PC-9 (cell line): ENCODE results near the gene GABRP. TPM values are rescaled to one million over a fixed set of nuclear protein-coding genes. Genes with fewer than 3 reads are reported as not detected.
A peak's percentile ranks its signal among the peaks of the same experiment; 100 is the strongest.

Experiments used
- BruUV-seq: library from RNA; stranded (reverse); fragments of 400-500 nt; replicated peaks from 2 replicates; lab custom pipeline; 2021; lab: Mats Ljungman, UMichigan
- CTCF ChIA-PET: fragments of 300-600 bp; sonication (Branson Sonifier 250); formaldehyde crosslinking; loops from one replicate; lab custom pipeline; 2022; ENCODE audit warnings: antibody characterized with exemption; lab: Charles Lee
- POLR2A ChIA-PET: fragments of 300-600 bp; sonication (Branson Sonifier 250); formaldehyde crosslinking; loops from one replicate; lab custom pipeline; 2022; ENCODE audit warnings: antibody characterized with exemption; ENCODE audit not compliant: unreplicated experiment; lab: Charles Lee
- DNase-seq, 2 experiments: peaks; one replicate each; pipeline versions ENCODE4 v3.0.0 to v3.0.0-alpha.2; 2015 to 2022; ENCODE audit warnings: mixed read lengths in 1 of 2
- H2AFZ ChIP-seq: fragments of 200-600 bp; sonication (generic); 2 replicates; pipeline ENCODE4 v1.8.1; 2017; ENCODE audit warnings: antibody characterized with exemption
- H3F3A ChIP-seq: fragments of 200-600 bp; sonication (generic); 2 replicates; pipeline ENCODE4 v1.8.1; 2017; ENCODE audit warnings: antibody characterized with exemption, mild to moderate bottlenecking, low read depth; ENCODE audit not compliant: insufficient read depth
- H3K27ac ChIP-seq: fragments of 200-600 bp; sonication (generic); 2 replicates; pipeline ENCODE4 v1.6.1; 2016; ENCODE audit warnings: mixed run types
- H3K27me3 ChIP-seq: fragments of 200-600 bp; sonication (generic); 2 replicates; pipeline ENCODE4 v1.6.1; 2016; ENCODE audit warnings: low read depth, mixed run types; ENCODE audit not compliant: insufficient read depth
- H3K36me3 ChIP-seq: fragments of 200-600 bp; sonication (generic); 2 replicates; pipeline ENCODE4 v1.6.1; 2016; ENCODE audit warnings: low read depth, mixed run types
- H3K4me1 ChIP-seq: fragments of 200-600 bp; sonication (generic); replicated peaks from 2 replicates; pipeline ENCODE4 v1.6.1; 2016; ENCODE audit warnings: mixed run types; ENCODE audit not compliant: insufficient read depth
- H3K4me2 ChIP-seq: fragments of 200-600 bp; sonication (generic); 2 replicates; pipeline ENCODE4 v1.6.1; 2017; ENCODE audit warnings: mixed run types
- H3K4me3 ChIP-seq: fragments of 200-600 bp; sonication (generic); 2 replicates; pipeline ENCODE4 v1.6.1; 2016; ENCODE audit warnings: mixed run types
- H3K79me2 ChIP-seq: fragments of 200-600 bp; sonication (generic); 2 replicates; pipeline ENCODE4 v1.6.1; 2017; ENCODE audit warnings: low read depth, mixed run types
- H3K9me2 ChIP-seq: fragments of 200-600 bp; sonication (generic); 2 replicates; pipeline ENCODE4 v1.8.1; 2017; ENCODE audit warnings: mild to moderate bottlenecking; ENCODE audit not compliant: insufficient read depth
- H3K9me3 ChIP-seq: fragments of 200-600 bp; sonication (generic); 2 replicates; pipeline ENCODE4 v1.8.1; 2016; ENCODE audit warnings: low read depth; ENCODE audit not compliant: insufficient read depth
- H4K20me1 ChIP-seq: fragments of 200-600 bp; sonication (generic); 2 replicates; pipeline ENCODE4 v1.8.1; 2017; ENCODE audit not compliant: insufficient read depth
- EZH2 ChIP-seq: fragments of 200-600 bp; sonication (generic); IDR thresholded peaks from 2 replicates; pipeline ENCODE4 v1.8.0; 2017; ENCODE audit warnings: antibody characterized with exemption, low read depth
- intact Hi-C: fragments of 100-400 bp; cut with micrococcal nuclease; formaldehyde crosslinking; loops from one replicate; pipeline ENCODE4 v1.10.0; 2022; ENCODE audit not compliant: unreplicated experiment
- total RNA-seq: library from RNA; stranded (reverse); gene quantifications from 2 replicates; pipeline ENCODE4 v1.2.3, GENCODE V29; 2021
- TF ChIP-seq, protein P1 (sequence below): fragments of 200-600 bp; sonication (generic); conservative IDR thresholded peaks from 2 replicates; pipeline ENCODE4 v1.6.1; 2017; ENCODE audit warnings: mixed run types, antibody characterized with exemption, mild to moderate bottlenecking, moderate library complexity

The GABRP gene
- total RNA-seq, 1 experiment from 2014 or later, result 2.1 TPM

GRCh38 chr5:170863646-170864045 lies 80.1 kb downstream of the GABRP start:
- H3K79me2 ChIP-seq, result peaks cover 57% of the 10 kb centered on the region
- intact Hi-C loops, result no loop called here
- no peak overlapping the region for H2AFZ ChIP-seq
- no TSS peak for BruUV-seq
- H3K4me2 ChIP-seq, result peak overlapping the region; percentile 91
- H3K36me3 ChIP-seq, result no peaks in the 10 kb centered on the region
- H3K9me2 ChIP-seq, result no peaks in the 10 kb centered on the region
- H3K4me1 ChIP-seq, result peaks cover 14% of the 10 kb centered on the region
- H3K27me3 ChIP-seq, result no peaks in the 10 kb centered on the region
- peaks cover 4% of the 10 kb centered on the region; the same call in 1 of the 2 replicates for H4K20me1 ChIP-seq
- CTCF ChIA-PET, result no interaction called here
- peak in 1 of 2 experiments; percentile 54 for DNase-seq
- peak overlapping the region; percentile 86; the same call in 1 of the 2 replicates for H3K4me3 ChIP-seq
- H3K27ac ChIP-seq, result no peak overlapping the region
- peaks cover 13% of the 10 kb centered on the region for H3F3A ChIP-seq
- peaks cover 11% of the 10 kb centered on the region; the same call in 1 of the 2 replicates for H3K9me3 ChIP-seq
- POLR2A ChIA-PET, result no interaction called here
- TF ChIP-seq, protein P1, sequence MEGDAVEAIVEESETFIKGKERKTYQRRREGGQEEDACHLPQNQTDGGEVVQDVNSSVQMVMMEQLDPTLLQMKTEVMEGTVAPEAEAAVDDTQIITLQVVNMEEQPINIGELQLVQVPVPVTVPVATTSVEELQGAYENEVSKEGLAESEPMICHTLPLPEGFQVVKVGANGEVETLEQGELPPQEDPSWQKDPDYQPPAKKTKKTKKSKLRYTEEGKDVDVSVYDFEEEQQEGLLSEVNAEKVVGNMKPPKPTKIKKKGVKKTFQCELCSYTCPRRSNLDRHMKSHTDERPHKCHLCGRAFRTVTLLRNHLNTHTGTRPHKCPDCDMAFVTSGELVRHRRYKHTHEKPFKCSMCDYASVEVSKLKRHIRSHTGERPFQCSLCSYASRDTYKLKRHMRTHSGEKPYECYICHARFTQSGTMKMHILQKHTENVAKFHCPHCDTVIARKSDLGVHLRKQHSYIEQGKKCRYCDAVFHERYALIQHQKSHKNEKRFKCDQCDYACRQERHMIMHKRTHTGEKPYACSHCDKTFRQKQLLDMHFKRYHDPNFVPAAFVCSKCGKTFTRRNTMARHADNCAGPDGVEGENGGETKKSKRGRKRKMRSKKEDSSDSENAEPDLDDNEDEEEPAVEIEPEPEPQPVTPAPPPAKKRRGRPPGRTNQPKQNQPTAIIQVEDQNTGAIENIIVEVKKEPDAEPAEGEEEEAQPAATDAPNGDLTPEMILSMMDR, result no peak
- TF ChIP-seq EZH2, result no peak

Other genes with a start within 250 kb of the GABRP start
- 14.5 and 17.0 TPM in 2 replicates for gene RANBP17, start 78.3 kb downstream of the GABRP start, total RNA-seq